ENCODE data around the gene BMPR1A. TPM values are rescaled to one million over a fixed set of nuclear protein-coding genes. Genes with fewer than 3 reads are reported as not detected.

The BMPR1A gene
- total RNA-seq, 6 experiments from 2014 or later: 41.9 to 50.5 (median 46.6) TPM

GRCh38 chr10:86942441-86943315 lies 186.3 kb downstream of the BMPR1A start:
- H3K27me3 Mint-ChIP-seq (ENCODE audit: insufficient read depth): peaks cover 11% of the 10 kb centered on the region
- H3K27ac Mint-ChIP-seq: no peak overlapping the region
- no peak for TF ChIP-seq CTCF (IDR thresholded peaks at IDR 0.05)
- 0 out of 2 replicates have a peak, but pooled peaks cover 4% of the 10 kb centered on the region for H3K36me3 Mint-ChIP-seq (ENCODE audit: low read depth)
- no peak overlapping the region for H3K4me3 Mint-ChIP-seq
- DNase-seq: no peak
- peaks cover 12% of the 10 kb centered on the region for H3K4me1 Mint-ChIP-seq (ENCODE audit: low read depth)
- H3K9me3 Mint-ChIP-seq: no peaks in the 10 kb centered on the region

DNA sequence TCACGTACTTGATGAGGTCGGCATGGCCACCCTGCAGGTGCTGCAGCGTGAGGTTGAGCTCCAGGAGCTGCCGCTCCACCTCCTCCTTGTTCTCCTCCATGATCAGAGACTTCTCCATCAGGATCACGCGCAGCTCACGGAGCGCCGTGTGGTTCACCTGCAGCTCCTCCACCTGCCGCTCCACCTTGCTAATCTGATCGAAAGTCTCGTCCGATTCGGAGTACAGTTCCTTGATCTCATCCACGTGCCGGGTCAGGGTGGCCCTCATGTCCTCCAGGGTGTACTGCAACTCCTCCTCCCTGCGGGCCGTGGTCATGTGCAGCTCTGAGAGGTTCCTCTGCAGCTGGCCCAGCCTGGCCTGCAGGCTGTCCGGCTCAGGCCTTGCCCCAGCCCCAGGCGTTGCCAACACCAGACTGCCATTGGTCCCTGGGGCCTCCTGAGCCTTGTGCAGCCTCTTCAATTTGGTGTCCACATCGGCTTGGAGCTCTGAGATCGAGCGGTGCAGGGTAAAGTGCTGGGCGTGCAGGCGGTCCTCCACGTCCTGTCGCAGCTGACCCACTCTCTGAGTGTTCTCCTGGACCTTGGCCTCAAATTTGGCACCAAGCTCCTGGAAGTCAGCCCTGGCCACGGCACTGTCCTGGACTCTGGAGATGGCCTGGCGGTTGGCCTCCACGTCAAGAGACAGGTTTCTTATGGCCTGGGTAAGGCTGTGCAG lies 187.1 kb downstream of the BMPR1A start:
- Mint-ChIP-seq H3K4me3 (no peak overlapping the region), H3K4me1 (ENCODE audit: low read depth) (peaks cover 12% of the 10 kb centered on the region), H3K9me3 (no peaks in the 10 kb centered on the region), H3K27me3 (ENCODE audit: insufficient read depth) (peaks cover 14% of the 10 kb centered on the region), H3K36me3 (ENCODE audit: low read depth) (0 out of 2 replicates have a peak, but pooled peaks cover 4% of the 10 kb centered on the region), H3K27ac (no peak overlapping the region)
- no peak for TF ChIP-seq CTCF (IDR thresholded peaks at IDR 0.05)
- DNase-seq: no peak

DNA sequence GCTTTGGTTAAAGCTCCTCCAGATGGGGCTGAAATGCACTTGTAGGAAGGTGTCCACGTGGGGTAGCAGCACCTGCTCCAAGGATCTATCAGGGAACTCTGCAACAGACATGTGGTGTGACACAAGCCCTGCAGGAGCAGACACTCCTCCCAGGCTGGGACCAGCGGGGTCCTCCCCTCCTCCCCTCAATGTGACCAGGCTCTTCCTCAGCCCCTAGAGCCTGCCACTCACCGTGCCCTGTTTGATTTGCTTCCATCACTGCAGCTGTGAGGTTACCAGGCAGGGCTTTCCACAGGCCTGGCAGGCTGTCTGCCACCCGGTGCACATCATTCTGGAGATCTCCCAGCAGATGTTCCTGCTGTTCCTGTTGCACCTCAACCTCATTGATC lies 187.6 kb downstream of the BMPR1A start:
- TF ChIP-seq CTCF (IDR thresholded peaks at IDR 0.05): no peak
- no peak overlapping the region for H3K27ac Mint-ChIP-seq
- peaks cover 12% of the 10 kb centered on the region for H3K4me1 Mint-ChIP-seq (ENCODE audit: low read depth)
- H3K9me3 Mint-ChIP-seq: no peaks in the 10 kb centered on the region
- H3K27me3 Mint-ChIP-seq (ENCODE audit: insufficient read depth): peaks cover 14% of the 10 kb centered on the region
- 0 out of 2 replicates have a peak, but pooled peaks cover 4% of the 10 kb centered on the region for H3K36me3 Mint-ChIP-seq (ENCODE audit: low read depth)
- H3K4me3 Mint-ChIP-seq: no peak overlapping the region
- DNase-seq: no peak

DNA sequence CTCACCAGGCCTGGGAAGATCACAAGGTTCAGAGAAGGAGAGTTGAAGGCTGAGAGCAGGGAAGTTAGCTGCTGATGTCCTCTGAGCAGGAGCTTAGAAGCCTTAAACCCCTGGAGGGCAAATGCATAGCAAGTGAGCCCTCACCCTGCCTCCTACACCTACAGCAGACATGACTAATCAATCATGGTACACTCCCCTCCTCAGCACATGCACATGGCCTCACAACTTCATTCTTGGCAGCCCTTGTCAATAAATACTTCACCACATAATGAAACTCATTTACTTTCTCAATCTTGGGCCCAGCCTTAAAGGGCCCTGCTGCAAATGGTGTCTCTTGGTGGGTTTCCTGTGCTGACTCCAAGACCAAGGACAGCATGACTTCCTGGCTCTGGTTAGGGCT lies 188.1 kb downstream of the BMPR1A start:
- H3K36me3 Mint-ChIP-seq (ENCODE audit: low read depth): 0 out of 2 replicates have a peak, but pooled peaks cover 4% of the 10 kb centered on the region
- peaks cover 14% of the 10 kb centered on the region for H3K27me3 Mint-ChIP-seq (ENCODE audit: insufficient read depth)
- no peaks in the 10 kb centered on the region for H3K9me3 Mint-ChIP-seq
- H3K27ac Mint-ChIP-seq: no peak overlapping the region
- no peak for DNase-seq
- H3K4me3 Mint-ChIP-seq: no peak overlapping the region
- peaks cover 11% of the 10 kb centered on the region for H3K4me1 Mint-ChIP-seq (ENCODE audit: low read depth)
- no peak for TF ChIP-seq CTCF (IDR thresholded peaks at IDR 0.05)

- Mint-ChIP-seq H3K4me1 (ENCODE audit: low read depth) (peaks cover 8% of the 10 kb centered on the region), H3K27ac (no peak overlapping the region), H3K9me3 (no peaks in the 10 kb centered on the region), H3K36me3 (ENCODE audit: low read depth) (0 out of 2 replicates have a peak, but pooled peaks cover 4% of the 10 kb centered on the region), H3K4me3 (no peak overlapping the region), H3K27me3 (ENCODE audit: insufficient read depth) (peaks cover 14% of the 10 kb centered on the region)
- no peak for DNase-seq
- TF ChIP-seq CTCF (IDR thresholded peaks at IDR 0.05): no peak
Measured at GRCh38 chr10:86944907-86945306, 188.5 kb downstream of the BMPR1A start.
